Osteoblast (primary cell): ENCODE results near the gene TAL2. TPM values are rescaled to one million over a fixed set of nuclear protein-coding genes. Genes with fewer than 3 reads are reported as not detected.

ENCODE experiments used
- DNase-seq: peaks from one replicate; pipeline ENCODE4 v3.0.0; 2011; ENCODE audit warnings: low spot score, mixed read lengths; ENCODE audit not compliant: insufficient read length; ENCODE audit errors: missing footprints
- H2AFZ ChIP-seq: 2 replicates; pipeline ENCODE4 v1.6.0; 2011; ENCODE audit warnings: mild to moderate bottlenecking, low read length
- H3K27ac ChIP-seq: 2 replicates; pipeline ENCODE4 v1.5.1; 2011; ENCODE audit warnings: mild to moderate bottlenecking, low read depth, low read length, moderate library complexity
- H3K27me3 ChIP-seq: 2 replicates; pipeline ENCODE4 v1.6.0; 2012; ENCODE audit warnings: mild to moderate bottlenecking, control low read depth, inconsistent platforms, low read length, moderate library complexity; ENCODE audit not compliant: insufficient read depth
- H3K36me3 ChIP-seq: 2 replicates; pipeline ENCODE4 v1.5.1; 2011; ENCODE audit warnings: mild to moderate bottlenecking, low read length, control low read depth, moderate library complexity; ENCODE audit not compliant: insufficient read depth
- H3K4me1 ChIP-seq: 2 replicates; pipeline ENCODE4 v1.5.1; 2011; ENCODE audit warnings: mild to moderate bottlenecking, low read length, control low read depth, moderate library complexity; ENCODE audit not compliant: insufficient read depth
- H3K4me2 ChIP-seq: 2 replicates; pipeline ENCODE4 v1.6.0; 2011; ENCODE audit warnings: mild to moderate bottlenecking, low read length; ENCODE audit not compliant: insufficient read depth
- H3K4me3 ChIP-seq: fragments of 200-600 bp; sonication (generic); 3 replicates; pipeline ENCODE4 v1.5.1; 2012; ENCODE audit warnings: mild to moderate bottlenecking, low read length, inconsistent platforms; ENCODE audit not compliant: insufficient read depth
- H3K79me2 ChIP-seq: 2 replicates; pipeline ENCODE4 v1.6.0; 2012; ENCODE audit warnings: mild to moderate bottlenecking, low read length, control low read depth, inconsistent platforms; ENCODE audit not compliant: insufficient read depth
- H3K9me3 ChIP-seq: 2 replicates; pipeline ENCODE4 v1.5.1; 2011; ENCODE audit warnings: low read depth, low read length, control low read depth
- H4K20me1 ChIP-seq: 2 replicates; pipeline ENCODE4 v1.6.0; 2012; ENCODE audit warnings: mild to moderate bottlenecking, low read length, control low read depth; ENCODE audit not compliant: insufficient read depth
- total RNA-seq: library from RNA; depleted of rRNA; stranded (reverse); fragments of >200 nt; gene quantifications from 2 replicates; pipeline ENCODE4 v1.2.3, GENCODE V29; 2012
- TF ChIP-seq, protein P1 (sequence below): IDR thresholded peaks from 2 replicates; pipeline ENCODE4 v1.5.1; 2011; ENCODE audit warnings: mild to moderate bottlenecking, low read depth, low read length, moderate library complexity; ENCODE audit errors: extremely low read depth

Gene TAL2
- total RNA-seq, 1 donor = 0.36 TPM

DNA sequence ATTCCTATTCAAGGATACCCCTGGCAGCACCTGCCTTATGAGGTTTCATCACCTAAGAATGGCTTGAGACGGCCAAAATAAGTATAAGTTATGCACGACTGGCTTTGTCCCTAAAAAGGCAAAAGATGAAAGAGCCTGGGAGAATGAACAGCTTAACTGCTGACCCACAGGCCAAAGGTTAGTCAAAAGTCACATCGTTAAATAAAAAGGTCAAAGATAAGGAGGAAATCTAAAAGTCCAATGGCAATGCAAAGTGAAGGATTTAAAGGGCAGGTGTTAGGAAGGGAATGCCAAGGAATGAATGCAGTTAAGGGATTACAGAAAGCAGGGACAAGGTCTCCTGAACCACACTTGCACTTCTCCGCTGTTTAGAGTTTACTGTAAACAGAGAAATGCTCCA is 5.6 kb downstream of the TAL2 start:
- Histone ChIP-seq H3K36me3 (no peaks in the 10 kb centered on the region), H3K4me1 (no peaks in the 10 kb centered on the region), H3K27ac (no peak overlapping the region), H4K20me1 (no peaks in the 10 kb centered on the region), H3K79me2 (no peaks in the 10 kb centered on the region), H3K27me3 (peaks cover 7% of the 10 kb centered on the region), H2AFZ (no peak overlapping the region), H3K4me3 (no peak overlapping the region), H3K9me3 (no peaks in the 10 kb centered on the region), H3K4me2 (no peak overlapping the region)
- no peak for DNase-seq
- TF ChIP-seq, protein P1, sequence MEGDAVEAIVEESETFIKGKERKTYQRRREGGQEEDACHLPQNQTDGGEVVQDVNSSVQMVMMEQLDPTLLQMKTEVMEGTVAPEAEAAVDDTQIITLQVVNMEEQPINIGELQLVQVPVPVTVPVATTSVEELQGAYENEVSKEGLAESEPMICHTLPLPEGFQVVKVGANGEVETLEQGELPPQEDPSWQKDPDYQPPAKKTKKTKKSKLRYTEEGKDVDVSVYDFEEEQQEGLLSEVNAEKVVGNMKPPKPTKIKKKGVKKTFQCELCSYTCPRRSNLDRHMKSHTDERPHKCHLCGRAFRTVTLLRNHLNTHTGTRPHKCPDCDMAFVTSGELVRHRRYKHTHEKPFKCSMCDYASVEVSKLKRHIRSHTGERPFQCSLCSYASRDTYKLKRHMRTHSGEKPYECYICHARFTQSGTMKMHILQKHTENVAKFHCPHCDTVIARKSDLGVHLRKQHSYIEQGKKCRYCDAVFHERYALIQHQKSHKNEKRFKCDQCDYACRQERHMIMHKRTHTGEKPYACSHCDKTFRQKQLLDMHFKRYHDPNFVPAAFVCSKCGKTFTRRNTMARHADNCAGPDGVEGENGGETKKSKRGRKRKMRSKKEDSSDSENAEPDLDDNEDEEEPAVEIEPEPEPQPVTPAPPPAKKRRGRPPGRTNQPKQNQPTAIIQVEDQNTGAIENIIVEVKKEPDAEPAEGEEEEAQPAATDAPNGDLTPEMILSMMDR = no peak

DNA sequence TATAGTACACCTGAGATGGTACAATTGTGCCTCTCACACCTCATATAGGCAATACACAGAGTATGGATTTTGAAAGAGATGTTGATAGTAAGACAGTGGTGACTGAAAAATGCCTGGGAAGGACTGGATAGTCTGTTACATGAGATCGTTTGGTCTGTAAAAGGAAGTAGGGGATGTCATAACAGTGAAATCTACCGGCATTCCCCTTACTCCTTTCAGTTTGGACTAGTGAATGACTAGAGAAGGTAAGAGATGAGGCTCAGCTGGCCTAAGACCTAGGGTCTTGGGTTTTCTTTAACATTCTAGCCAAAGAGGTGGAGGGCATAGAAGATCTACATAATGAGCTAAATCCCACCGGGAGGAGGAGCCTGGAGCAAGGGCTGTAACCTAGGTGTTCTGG is 8.1 kb downstream of the TAL2 start:
- H3K9me3 ChIP-seq = no peaks in the 10 kb centered on the region
- H3K4me3 ChIP-seq = no peak overlapping the region
- DNase-seq = no peak
- no peak overlapping the region for H3K4me2 ChIP-seq
- no peaks in the 10 kb centered on the region for H3K79me2 ChIP-seq
- H2AFZ ChIP-seq = no peak overlapping the region
- no peaks in the 10 kb centered on the region for H3K36me3 ChIP-seq
- no peaks in the 10 kb centered on the region for H3K4me1 ChIP-seq
- TF ChIP-seq, protein P1 = no peak
- no peak overlapping the region for H3K27ac ChIP-seq
- H3K27me3 ChIP-seq = peaks cover 7% of the 10 kb centered on the region
- H4K20me1 ChIP-seq = no peaks in the 10 kb centered on the region

DNA sequence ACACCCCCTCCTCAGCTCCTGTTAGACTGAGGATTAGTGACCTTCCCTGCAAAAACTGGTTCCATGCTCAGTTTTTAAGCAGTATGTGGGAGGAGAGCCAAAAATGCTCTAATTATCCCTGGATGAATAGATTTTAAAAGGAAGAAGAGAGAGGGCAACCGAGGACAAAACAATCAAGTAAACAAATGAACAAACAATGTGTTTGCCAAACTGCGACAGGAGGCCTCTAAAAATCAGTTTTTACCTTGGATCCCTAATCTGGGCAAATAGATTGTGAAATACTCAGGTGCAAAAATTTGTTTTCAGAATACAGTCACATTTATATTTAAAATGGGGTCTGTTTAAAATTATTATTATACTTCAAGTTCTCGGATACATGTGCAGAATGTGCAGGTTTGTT is 8.5 kb downstream of the TAL2 start:
- Histone ChIP-seq H3K9me3 (no peaks in the 10 kb centered on the region), H3K27me3 (peaks cover 7% of the 10 kb centered on the region), H3K79me2 (no peaks in the 10 kb centered on the region), H3K27ac (no peak overlapping the region), H3K4me1 (no peaks in the 10 kb centered on the region), H3K4me3 (no peak overlapping the region), H3K4me2 (no peak overlapping the region), H4K20me1 (no peaks in the 10 kb centered on the region), H3K36me3 (no peaks in the 10 kb centered on the region), H2AFZ (no peak overlapping the region)
- no peak for DNase-seq
- TF ChIP-seq, protein P1 = no peak

DNA sequence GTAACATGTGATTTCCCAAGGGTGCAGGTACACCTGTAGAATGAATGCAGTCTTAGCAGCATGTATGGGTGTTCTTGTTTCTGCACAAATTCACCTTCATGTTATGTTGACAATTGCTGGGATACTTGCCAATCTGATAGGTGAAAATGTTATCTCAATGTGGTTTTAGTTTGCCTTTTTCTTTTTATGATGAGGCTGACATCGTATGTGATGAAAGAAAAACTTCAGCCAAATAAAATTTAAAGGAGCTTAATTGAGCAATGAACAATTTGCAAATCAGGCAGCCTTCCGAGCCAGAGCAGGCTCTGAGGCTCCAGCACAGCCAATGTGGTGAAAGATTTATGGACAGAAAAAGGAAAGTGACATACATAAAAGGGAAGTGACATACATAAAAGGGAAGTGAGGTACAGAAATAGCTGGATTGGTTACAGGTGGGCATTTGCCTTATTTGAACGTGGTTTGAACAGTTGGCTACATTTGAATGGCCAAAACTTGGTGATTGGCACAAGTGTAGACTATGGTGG is 10.5 kb downstream of the TAL2 start:
- H3K27me3 ChIP-seq = peaks cover 3% of the 10 kb centered on the region
- DNase-seq = no peak
- no peaks in the 10 kb centered on the region for H3K4me1 ChIP-seq
- H3K4me2 ChIP-seq = no peak overlapping the region
- H3K79me2 ChIP-seq = no peaks in the 10 kb centered on the region
- no peak overlapping the region for H3K4me3 ChIP-seq
- no peaks in the 10 kb centered on the region for H3K9me3 ChIP-seq
- H2AFZ ChIP-seq = no peak overlapping the region
- H3K36me3 ChIP-seq = no peaks in the 10 kb centered on the region
- H3K27ac ChIP-seq = no peak overlapping the region
- TF ChIP-seq, protein P1 = no peak
- H4K20me1 ChIP-seq = no peaks in the 10 kb centered on the region
